ENCODE results near the gene RNF168.

DNA sequence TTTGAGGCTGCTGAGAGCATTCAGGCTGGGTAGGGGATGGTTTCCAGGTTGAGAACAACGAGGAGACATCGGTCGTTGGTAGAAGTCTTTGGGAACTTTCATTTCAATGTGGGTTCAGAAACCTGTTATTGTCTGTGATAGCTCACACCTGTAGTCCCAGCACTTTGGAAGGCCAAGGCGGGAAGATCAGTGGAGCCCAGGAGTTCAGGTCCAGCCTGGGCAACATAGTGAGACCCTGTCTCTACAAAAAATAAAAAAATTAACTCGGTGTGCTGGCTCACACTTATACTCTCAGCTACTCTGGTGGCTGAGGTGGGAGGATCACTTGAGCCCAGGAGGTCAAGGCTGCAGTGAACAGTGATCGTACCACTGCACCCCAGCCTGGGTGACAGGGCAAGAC is 988 bp upstream of the RNF168 start:
- TF ChIP-seq HOXD13 (CRISPR knock-in tag; IDR thresholded peaks at IDR 0.05; ENCODE audit: borderline replicate concordance) (no peak), ZNF529 (tag by site-specific recombination; IDR thresholded peaks at IDR 0.05; ENCODE audit: insufficient replicate concordance) (no peak), ZNF112 (tag by site-specific recombination; IDR thresholded peaks at IDR 0.05) (no peak), ZBTB1 (tag by site-specific recombination; IDR thresholded peaks at IDR 0.05) (no peak), CTCF (tag by site-specific recombination; IDR thresholded peaks at IDR 0.05) (no peak), ZNF610 (tag by site-specific recombination; IDR thresholded peaks at IDR 0.05; ENCODE audit: borderline replicate concordance) (no peak)

All from HEK293 (cell line).